Left kidney (tissue), 2 donors: ENCODE results near the gene AAK1. TPM values are rescaled to one million over a fixed set of nuclear protein-coding genes. Genes with fewer than 3 reads are reported as not detected.
"Not testable (repeated sequence)": the region's sequence is repeated elsewhere in the genome, so short reads cannot be mapped to it uniquely, and the experiment has no call there.

Experiments
- DNase-seq: peaks from one replicate; pipeline ENCODE4 v3.0.0-alpha.2; 2013
- polyA plus RNA-seq: library from polyadenylated mRNA; unstranded; fragments of 120-200 nt; gene quantifications from one replicate; pipeline ENCODE4 v1.2.1, GENCODE V29; 2013; ENCODE audit not compliant: insufficient read length

AAK1 gene
- polyA plus RNA-seq, 1 donor, result 26.5 TPM

- DNase-seq, result no peak
These were observed 43.1 kb downstream of the AAK1 start for GRCh38 chr2:69600425-69600824.

- no peak for DNase-seq
These were observed 45.5 kb downstream of the AAK1 start for GRCh38 chr2:69597843-69598610.

- DNase-seq, result no peak
These were observed 46.4 kb downstream of the AAK1 start for GRCh38 chr2:69597105-69597504.

- no peak for DNase-seq
These were observed 49.2 kb downstream of the AAK1 start for GRCh38 chr2:69594341-69594740.

GRCh38 chr2:69592511-69592910 is 51.0 kb downstream of the AAK1 start:
- no peak for DNase-seq

GRCh38 chr2:69589973-69590652 is 53.4 kb downstream of the AAK1 start:
- DNase-seq, result no peak

- no peak for DNase-seq
These were observed 54.6 kb downstream of the AAK1 start for GRCh38 chr2:69588945-69589344.

GRCh38 chr2:69588403-69588802 is 55.1 kb downstream of the AAK1 start:
- DNase-seq, result no peak

GRCh38 chr2:69585855-69586555 is 57.5 kb downstream of the AAK1 start:
- no peak for DNase-seq

GRCh38 chr2:69584127-69584889 is 59.2 kb downstream of the AAK1 start:
- no peak for DNase-seq

- no peak for DNase-seq
These were observed 60.2 kb downstream of the AAK1 start for GRCh38 chr2:69583321-69583833.

- no peak for DNase-seq
These were observed 60.9 kb downstream of the AAK1 start for GRCh38 chr2:69582582-69583176.

GRCh38 chr2:69581774-69582581 is 61.6 kb downstream of the AAK1 start:
- DNase-seq, result no peak

- no peak for DNase-seq
These were observed 63.1 kb downstream of the AAK1 start for GRCh38 chr2:69580486-69580885.

- DNase-seq, result no peak
These were observed 64.0 kb downstream of the AAK1 start for GRCh38 chr2:69579536-69579935.

- peak; percentile 43 for DNase-seq
These were observed 65.4 kb downstream of the AAK1 start for GRCh38 chr2:69578198-69578540.

- peak; percentile 46 for DNase-seq
These were observed 65.9 kb downstream of the AAK1 start for GRCh38 chr2:69577467-69578197.

GRCh38 chr2:69576880-69577279 is 66.7 kb downstream of the AAK1 start:
- no peak for DNase-seq

GRCh38 chr2:69575926-69576325 is 67.6 kb downstream of the AAK1 start:
- no peak for DNase-seq

- not testable (repeated sequence) for DNase-seq
These were observed 68.2 kb downstream of the AAK1 start for GRCh38 chr2:69575371-69575770.
